HG03432 (cell line): ENCODE results near the gene BACH2.

ENCODE experiments used
- ATAC-seq: cut with Tn5 transposase; IDR thresholded peaks from one replicate; pipeline ENCODE4 v1.9.1; 2021; ENCODE audit warnings: mild to moderate bottlenecking, moderate library complexity; ENCODE audit not compliant: unreplicated experiment

Gene BACH2

GRCh38 chr6:90005048-90005827 is 291.4 kb downstream of the BACH2 start:
- ATAC-seq: no peak

GRCh38 chr6:90004511-90004910 is 292.1 kb downstream of the BACH2 start:
- no peak for ATAC-seq

GRCh38 chr6:90003941-90004340 is 292.7 kb downstream of the BACH2 start:
- no peak for ATAC-seq

DNA sequence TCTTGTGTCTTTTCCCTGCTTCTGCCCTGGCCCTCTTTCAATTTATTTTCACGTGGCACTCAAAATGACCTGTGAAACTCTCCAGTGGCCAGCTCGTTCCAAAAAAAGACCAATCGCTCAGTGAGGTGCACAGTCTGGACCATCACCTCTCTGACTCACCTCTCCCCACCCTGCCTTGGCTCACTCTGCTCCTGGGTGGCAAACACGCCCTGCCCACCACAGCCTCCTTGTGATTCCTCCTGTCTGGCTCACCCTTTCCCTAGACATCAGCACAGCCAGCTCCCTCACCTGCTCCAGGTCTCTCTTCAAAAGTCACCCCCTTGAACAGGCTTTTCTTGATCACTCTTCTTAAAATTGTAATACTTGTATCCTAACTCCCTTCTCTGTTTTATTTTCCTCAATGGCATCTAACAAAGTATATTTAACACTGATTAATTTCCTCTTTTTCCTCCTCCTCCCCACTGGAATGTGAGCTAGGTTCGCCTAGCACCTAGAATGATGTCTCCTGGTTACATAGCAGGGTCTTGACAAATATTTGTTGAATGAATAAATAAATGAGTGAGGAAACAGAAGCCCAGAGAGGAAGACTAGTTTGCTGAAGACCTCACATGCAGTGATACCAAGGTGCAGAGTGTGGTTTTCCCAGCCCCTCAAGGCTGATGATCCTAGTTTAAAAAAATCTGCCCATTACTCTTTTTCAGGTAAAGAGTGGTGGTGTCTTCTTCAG is 293.4 kb downstream of the BACH2 start:
- ATAC-seq: no peak

GRCh38 chr6:90000864-90001731 is 295.5 kb downstream of the BACH2 start:
- no peak for ATAC-seq

DNA sequence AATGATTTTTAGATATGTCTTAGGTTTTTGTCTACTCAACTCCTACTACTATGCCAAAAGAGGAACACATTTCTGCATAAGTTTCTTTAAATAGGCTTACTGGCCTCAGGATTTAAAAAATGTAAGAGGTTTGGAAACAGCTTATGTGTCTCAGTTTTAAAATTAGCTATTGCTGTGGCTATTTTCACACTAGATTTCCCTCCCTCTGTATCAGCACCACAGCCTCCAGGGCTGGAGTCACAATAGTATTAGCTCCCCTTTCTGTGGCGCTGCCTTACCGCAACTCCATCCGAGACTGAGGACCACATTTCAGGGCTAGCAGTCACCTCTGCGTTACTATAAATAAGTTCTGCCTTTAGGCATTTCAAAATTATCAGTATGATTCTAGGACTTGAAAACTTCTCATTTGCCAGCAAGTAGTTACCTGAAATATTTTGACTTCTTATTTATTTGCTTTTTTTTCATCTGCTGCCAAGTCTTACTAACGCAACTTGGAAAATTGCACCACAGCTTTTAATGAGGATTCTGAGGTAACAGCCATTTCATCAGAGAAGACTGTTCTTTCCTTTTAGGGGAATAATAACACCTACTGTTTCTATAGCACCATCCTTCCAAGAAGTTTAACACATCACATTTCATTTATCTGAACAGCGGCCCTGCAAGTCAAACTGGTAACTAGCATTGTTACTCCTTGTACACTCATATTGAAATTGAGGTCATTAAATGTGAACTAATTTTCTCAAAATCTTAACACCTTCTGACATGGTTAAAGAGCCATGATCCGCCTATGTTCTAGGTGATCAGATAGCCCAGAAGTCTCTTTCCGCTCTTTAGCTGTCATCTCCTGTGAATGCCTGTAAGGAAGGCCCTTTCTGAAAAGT is 296.5 kb downstream of the BACH2 start:
- ATAC-seq: no peak

DNA sequence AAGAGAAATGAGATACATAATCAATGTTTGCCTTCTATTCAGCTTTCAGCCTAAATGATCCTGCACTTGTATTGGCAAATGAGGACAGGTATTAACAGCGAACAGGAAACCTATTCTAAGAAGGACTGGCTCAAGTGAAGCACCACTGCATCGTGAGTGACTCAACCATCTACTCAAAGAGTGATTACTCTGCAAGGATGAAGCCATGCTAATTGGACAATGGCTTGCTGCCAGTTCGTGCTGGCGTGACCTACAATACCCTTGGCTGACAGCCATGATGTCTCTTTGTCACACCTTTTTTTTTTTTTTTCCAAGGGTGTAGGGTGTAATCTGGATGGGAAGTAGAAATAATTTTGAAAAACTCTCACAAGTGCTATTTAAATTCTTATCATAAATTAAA is 297.5 kb downstream of the BACH2 start:
- no peak for ATAC-seq

GRCh38 chr6:89997456-89998445 is 298.9 kb downstream of the BACH2 start:
- ATAC-seq: no peak

GRCh38 chr6:89993411-89993810 is 303.2 kb downstream of the BACH2 start:
- no peak for ATAC-seq

DNA sequence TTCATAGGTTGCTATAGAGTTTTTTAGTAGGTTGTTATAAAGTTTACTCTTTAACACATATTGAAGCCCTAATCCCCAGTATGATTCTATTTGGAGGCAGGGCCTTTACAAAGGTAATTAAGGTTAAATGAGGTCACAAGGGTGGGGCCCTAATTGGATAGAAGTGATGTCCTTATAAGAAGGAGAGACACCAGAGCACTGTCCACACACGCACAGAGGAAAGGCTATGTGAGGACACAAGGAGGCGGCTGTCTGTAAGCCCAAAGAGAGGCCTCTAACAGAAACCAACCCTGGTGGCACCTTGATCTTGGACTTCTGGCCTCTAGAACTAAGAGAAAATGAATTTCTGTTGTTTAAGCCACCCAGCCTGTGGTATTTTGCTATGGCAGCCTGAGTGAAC is 303.8 kb downstream of the BACH2 start:
- no peak for ATAC-seq

DNA sequence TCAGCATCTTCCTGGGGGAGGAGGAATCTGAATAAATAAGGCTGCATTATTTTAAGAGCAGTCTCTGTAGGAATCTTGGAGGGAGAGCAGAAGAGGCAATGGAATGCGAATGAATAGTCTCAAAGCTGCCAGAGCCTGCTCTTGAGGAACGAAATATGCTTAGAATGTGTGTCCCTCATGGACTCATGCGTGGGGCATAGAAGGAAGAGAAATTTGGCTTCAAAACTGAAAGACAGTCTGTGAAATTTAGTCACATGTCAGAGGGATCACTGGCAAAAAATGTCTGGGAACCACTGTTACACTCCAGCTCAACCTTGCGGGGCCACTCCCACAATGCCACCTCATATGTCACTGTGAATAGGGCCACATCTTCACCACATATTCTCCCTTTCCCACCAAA is 306.9 kb downstream of the BACH2 start:
- ATAC-seq: no peak

DNA sequence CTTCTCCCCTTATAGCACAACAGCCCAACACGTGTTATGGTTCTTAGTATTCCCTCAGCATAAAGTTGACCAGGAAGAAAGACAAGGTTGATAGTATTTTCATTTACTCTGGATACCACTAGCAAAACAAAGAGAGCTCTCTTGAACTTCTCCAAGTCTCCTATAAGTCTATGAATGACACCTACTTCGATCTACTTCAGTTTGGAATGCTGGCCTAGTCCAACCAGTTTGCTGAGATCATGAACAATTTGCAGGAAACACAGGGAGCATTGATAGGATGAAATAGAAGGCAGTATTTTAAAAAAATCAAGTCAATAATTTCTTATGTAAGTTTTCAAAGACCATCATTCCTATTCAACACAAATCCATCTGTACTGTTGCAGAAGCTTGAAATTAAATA is 308.8 kb downstream of the BACH2 start:
- no peak for ATAC-seq

DNA sequence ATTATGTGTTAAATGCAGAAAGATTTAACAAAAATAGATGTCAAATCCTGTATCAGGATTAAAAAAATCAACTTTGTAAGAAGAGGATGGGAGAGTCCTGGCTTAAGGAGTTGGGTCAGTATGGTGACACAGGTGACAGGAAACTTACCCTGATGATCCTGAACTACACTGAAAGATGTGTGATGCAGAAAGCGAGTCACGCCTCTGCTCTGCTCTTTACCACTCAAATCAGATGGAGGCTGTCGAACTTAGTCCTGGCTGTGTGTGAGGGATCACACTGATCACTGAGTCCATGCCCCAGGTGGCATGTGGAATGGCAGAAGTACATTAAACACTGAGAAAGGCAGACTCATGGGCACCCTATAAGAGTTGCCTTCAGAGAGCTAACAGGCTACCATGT is 309.5 kb downstream of the BACH2 start:
- ATAC-seq: no peak

GRCh38 chr6:89986650-89987074 is 310.0 kb downstream of the BACH2 start:
- ATAC-seq: no peak

GRCh38 chr6:89985751-89986493 is 310.7 kb downstream of the BACH2 start:
- ATAC-seq: no peak

- no peak for ATAC-seq
These were observed 311.5 kb downstream of the BACH2 start for GRCh38 chr6:89984926-89985750.

- ATAC-seq: no peak
These were observed 316.3 kb downstream of the BACH2 start for GRCh38 chr6:89980353-89980752.
